Vagina (tissue), 2 donors: ENCODE data around the gene MED13L.

ENCODE experiments used
- POLR2A ChIP-seq, 2 donors: fragments of 450-650 bp; IDR thresholded peaks; one replicate each; pipeline ENCODE4 v1.6.1; 2017; ENCODE audit warnings: antibody characterized with exemption in 2 of 2, mild to moderate bottlenecking in 2 of 2, moderate library complexity in 2 of 2
- POLR2AphosphoS5 ChIP-seq, 2 donors: sonication (generic); formaldehyde crosslinking; IDR thresholded peaks; one replicate each; pipeline ENCODE4 v1.9.0; 2017; ENCODE audit warnings: antibody characterized with exemption in 2 of 2, mild to moderate bottlenecking in 2 of 2, low read depth in 1 of 2; ENCODE audit not compliant: insufficient read depth in 1 of 2
- TF ChIP-seq, protein P1 (sequence below), 3 experiments: fragments of 450-650 bp in 2 of 3; fragments of 200-600 bp in 1 of 3; sonication (generic) in 1 of 3; IDR thresholded peaks; one replicate each; pipeline ENCODE4 v1.5.1; 2017 to 2019; ENCODE audit warnings: antibody characterized with exemption in 3 of 3, mild to moderate bottlenecking in 2 of 3, moderate library complexity in 2 of 3

DNA sequence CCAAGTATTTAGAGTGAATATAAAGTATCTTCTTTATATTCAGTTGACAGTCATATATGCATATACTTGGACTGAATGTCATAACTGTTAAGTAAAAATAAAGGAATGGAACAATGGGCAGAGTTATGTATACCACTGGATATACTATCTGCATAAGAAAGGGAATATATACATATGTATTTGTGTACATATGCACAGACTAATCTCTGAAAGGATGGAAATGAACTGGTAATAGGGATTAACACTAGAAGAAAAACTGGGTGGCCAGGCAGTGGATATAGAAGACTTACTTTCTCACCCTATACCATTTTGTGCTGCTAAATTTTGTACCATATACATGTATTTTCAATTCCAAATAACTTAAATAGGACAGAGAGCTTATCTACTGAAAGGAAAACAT, 200.1 kb downstream of the MED13L start:
- TF ChIP-seq POLR2AphosphoS5 (IDR thresholded peaks at IDR 0.05; ENCODE audit: insufficient read depth in 1 of 2, low read depth in 1 of 2), result no peak
- TF ChIP-seq POLR2A (IDR thresholded peaks at IDR 0.05), result no peak
- TF ChIP-seq, protein P1, sequence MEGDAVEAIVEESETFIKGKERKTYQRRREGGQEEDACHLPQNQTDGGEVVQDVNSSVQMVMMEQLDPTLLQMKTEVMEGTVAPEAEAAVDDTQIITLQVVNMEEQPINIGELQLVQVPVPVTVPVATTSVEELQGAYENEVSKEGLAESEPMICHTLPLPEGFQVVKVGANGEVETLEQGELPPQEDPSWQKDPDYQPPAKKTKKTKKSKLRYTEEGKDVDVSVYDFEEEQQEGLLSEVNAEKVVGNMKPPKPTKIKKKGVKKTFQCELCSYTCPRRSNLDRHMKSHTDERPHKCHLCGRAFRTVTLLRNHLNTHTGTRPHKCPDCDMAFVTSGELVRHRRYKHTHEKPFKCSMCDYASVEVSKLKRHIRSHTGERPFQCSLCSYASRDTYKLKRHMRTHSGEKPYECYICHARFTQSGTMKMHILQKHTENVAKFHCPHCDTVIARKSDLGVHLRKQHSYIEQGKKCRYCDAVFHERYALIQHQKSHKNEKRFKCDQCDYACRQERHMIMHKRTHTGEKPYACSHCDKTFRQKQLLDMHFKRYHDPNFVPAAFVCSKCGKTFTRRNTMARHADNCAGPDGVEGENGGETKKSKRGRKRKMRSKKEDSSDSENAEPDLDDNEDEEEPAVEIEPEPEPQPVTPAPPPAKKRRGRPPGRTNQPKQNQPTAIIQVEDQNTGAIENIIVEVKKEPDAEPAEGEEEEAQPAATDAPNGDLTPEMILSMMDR (IDR thresholded peaks at IDR 0.05), result no peak
